HG03469 (cell line): ENCODE measurements around the gene TRABD2A.
"Not testable (repeated sequence)": the region's sequence is repeated elsewhere in the genome, so short reads cannot be mapped to it uniquely, and the experiment has no call there.

Experiments used
- ATAC-seq: cut with Tn5 transposase; IDR thresholded peaks from one replicate; pipeline ENCODE4 v1.9.1; 2021; ENCODE audit warnings: mild to moderate bottlenecking, moderate library complexity, moderate number of reproducible peaks; ENCODE audit not compliant: unreplicated experiment

TRABD2A gene

GRCh38 chr2:84882414-84882738 is 1.5 kb upstream of the TRABD2A start:
- no peak for ATAC-seq

- ATAC-seq: peak; percentile 53
Measured at GRCh38 chr2:84881581-84882413, 913 bp upstream of the TRABD2A start.

DNA sequence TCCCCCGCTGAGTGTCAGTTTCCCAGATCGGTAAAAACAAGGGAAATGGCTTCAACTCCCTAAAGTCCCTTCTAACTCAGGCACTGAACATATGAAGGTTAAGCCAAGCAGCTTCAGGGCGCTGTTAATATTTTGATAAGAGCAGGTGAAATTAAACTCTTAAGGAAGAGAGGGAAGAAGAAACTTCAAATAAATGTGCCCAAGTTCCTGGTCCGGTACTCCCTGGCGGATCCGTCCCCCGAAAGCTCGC is 564 bp downstream of the TRABD2A start:
- no peak for ATAC-seq

- peak; percentile 64 for ATAC-seq
Measured at GRCh38 chr2:84879584-84880394, 1.1 kb downstream of the TRABD2A start.

- ATAC-seq: no peak
Measured at GRCh38 chr2:84878896-84879583, 1.8 kb downstream of the TRABD2A start.

- no peak for ATAC-seq
Measured at GRCh38 chr2:84878459-84878858, 2.4 kb downstream of the TRABD2A start.

- no peak for ATAC-seq
Measured at GRCh38 chr2:84876369-84876768, 4.5 kb downstream of the TRABD2A start.

DNA sequence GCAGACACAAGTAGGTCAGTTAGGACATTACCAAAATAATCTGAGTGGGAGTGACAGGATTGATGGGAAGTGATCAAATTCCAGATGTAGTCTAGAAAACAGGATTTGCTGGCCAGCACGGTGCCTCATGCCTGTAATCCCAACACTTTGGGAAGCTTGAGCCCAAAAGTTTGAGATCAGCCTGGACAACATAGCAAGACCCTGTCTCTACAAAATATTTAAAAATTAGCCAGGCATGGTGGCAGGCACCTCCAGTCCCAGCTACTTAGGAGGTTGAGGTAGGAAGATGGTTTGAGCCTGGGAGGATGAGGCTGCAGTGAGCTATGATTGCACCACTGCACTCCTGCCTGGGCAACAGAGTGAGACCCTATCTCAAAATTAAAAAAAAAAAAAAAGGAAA is 5.3 kb downstream of the TRABD2A start:
- ATAC-seq: not testable (repeated sequence)

GRCh38 chr2:84875213-84875560 is 5.7 kb downstream of the TRABD2A start:
- no peak for ATAC-seq

- ATAC-seq: no peak
Measured at GRCh38 chr2:84874381-84875212, 6.3 kb downstream of the TRABD2A start.

DNA sequence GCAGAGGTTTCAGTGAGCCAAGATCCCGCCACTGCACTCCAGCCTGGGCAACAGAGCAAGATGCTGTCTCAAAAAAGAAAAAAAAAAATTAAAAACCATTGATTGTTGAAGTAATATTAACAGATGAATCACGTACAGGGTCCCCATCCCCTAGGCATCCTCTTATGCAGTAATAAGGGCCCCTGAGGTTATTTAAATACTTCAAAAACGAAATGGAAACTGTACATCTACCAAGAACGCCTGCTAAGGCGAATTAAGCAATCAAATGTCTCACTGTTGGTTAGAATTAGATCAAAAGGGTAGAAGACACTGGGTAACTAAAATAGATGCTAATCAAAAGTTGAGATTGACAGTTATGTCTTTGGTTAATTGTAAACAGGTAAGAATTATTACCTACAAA is 7.5 kb downstream of the TRABD2A start:
- no peak for ATAC-seq

DNA sequence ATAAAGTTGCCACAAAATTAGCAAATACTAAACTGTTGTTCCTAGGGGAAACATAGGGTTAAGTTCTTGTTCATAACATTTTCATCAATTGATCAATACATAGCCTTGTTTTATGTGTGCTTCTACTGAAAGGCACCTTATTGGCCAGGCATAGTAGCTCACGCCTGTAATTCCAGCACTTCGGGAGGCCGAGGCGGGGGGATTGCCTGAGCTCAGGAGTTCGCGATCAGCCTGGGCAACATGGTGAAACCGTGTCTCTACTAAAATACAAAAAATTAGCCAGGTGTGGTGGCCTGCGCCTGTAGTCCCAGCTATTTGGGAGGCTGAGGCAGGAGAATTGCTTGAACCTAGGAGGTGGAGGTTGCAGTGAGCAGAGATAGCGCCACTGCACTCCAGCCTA is 8.2 kb downstream of the TRABD2A start:
- ATAC-seq: not testable (repeated sequence)

- ATAC-seq: no peak
Measured at GRCh38 chr2:84870306-84870705, 10.6 kb downstream of the TRABD2A start.

DNA sequence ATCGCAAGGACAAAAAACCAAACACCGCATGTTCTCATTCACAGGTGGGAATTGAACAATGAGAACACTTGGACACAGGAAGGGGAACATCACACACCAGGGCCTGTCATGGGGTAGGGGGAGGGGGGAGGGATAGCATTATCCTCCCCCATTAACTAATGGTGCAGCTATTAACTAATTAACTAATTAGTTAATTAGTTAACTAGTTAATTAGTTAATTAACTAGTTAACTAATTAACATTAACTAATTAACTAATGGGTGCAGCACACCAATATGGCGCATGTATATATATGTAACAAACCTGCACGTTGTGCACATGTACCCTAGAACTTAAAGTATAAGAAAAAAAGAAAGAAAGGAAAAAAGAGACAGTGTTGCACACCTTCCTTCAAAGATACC is 12.6 kb downstream of the TRABD2A start:
- not testable (repeated sequence) for ATAC-seq

DNA sequence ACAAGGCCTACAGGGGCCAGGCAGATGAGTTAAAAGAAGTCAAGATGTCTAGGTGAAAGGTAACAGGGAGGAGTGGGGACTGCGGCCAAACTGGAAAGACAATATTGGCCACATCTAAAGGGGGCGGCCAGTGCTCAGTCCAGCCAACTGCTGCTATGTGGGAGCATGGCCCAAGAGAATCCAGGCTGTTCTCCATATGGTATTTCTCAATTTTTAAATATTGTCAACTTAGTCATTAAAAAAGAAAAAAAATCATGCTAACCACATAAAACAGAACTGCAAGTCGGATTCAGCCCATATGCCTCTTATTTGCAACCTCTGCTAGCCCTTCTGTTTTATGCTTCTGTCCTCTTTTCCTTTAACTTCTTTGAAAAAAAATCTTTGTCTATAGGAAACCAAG is 14.8 kb downstream of the TRABD2A start:
- no peak for ATAC-seq

GRCh38 chr2:84865181-84865783 is 15.6 kb downstream of the TRABD2A start:
- ATAC-seq: peak; percentile 67

GRCh38 chr2:84862006-84862405 is 18.9 kb downstream of the TRABD2A start:
- ATAC-seq: no peak

GRCh38 chr2:84861539-84861938 is 19.3 kb downstream of the TRABD2A start:
- ATAC-seq: no peak

- no peak for ATAC-seq
Measured at GRCh38 chr2:84858937-84859336, 21.9 kb downstream of the TRABD2A start.

DNA sequence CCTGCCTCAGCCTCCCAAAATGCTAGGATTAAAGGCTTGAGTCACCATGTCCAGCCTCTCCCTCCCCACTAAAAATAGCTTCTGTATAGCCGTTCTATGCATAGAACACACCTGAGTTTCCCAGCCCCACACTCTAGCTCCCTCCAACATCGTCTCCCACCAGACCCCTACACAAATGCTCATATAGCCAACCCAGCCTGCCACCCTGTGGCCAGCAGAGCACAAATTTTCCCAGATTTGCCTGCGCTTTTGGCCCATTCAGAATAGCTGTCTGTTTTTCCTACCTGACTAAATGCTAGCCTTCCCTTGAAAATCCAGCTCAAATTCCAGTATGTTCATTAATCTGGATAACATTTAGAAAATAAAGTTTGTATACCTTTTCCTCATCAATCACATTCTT is 22.8 kb downstream of the TRABD2A start:
- ATAC-seq: no peak

- no peak for ATAC-seq
Measured at GRCh38 chr2:84857566-84857965, 23.3 kb downstream of the TRABD2A start.
